GM12873 (cell line): Measurements from ENCODE around the gene LY9.

Experiments
- TF ChIP-seq, protein P1 (sequence below): IDR thresholded peaks from 2 replicates; pipeline ENCODE4 v1.5.1; 2012; ENCODE audit warnings: low read depth, mild to moderate bottlenecking, moderate library complexity, low read length, control low read depth; ENCODE audit not compliant: insufficient read depth; ENCODE audit errors: missing control alignments

The LY9 gene

DNA sequence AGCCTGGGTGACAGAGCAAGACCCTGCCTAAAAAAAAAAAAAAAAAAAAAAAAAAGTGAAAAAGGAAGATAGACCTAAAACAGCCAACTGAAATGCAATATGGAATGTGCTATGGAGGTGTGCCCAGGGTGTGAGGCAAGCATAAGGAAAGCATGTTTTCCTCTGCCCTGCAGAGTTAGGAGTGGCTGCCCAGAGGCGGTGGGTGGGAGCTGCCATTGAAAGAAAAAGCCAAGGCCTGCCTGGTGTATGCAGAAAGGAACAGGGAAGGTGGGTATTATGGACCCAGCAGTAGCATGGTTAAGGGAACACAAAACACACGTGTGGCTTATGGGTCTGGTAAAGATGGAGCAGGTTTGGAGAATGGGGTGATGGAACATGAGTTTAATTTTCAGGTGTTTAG is 57.8 kb downstream of the LY9 start:
- TF ChIP-seq, protein P1, sequence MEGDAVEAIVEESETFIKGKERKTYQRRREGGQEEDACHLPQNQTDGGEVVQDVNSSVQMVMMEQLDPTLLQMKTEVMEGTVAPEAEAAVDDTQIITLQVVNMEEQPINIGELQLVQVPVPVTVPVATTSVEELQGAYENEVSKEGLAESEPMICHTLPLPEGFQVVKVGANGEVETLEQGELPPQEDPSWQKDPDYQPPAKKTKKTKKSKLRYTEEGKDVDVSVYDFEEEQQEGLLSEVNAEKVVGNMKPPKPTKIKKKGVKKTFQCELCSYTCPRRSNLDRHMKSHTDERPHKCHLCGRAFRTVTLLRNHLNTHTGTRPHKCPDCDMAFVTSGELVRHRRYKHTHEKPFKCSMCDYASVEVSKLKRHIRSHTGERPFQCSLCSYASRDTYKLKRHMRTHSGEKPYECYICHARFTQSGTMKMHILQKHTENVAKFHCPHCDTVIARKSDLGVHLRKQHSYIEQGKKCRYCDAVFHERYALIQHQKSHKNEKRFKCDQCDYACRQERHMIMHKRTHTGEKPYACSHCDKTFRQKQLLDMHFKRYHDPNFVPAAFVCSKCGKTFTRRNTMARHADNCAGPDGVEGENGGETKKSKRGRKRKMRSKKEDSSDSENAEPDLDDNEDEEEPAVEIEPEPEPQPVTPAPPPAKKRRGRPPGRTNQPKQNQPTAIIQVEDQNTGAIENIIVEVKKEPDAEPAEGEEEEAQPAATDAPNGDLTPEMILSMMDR = no peak

DNA sequence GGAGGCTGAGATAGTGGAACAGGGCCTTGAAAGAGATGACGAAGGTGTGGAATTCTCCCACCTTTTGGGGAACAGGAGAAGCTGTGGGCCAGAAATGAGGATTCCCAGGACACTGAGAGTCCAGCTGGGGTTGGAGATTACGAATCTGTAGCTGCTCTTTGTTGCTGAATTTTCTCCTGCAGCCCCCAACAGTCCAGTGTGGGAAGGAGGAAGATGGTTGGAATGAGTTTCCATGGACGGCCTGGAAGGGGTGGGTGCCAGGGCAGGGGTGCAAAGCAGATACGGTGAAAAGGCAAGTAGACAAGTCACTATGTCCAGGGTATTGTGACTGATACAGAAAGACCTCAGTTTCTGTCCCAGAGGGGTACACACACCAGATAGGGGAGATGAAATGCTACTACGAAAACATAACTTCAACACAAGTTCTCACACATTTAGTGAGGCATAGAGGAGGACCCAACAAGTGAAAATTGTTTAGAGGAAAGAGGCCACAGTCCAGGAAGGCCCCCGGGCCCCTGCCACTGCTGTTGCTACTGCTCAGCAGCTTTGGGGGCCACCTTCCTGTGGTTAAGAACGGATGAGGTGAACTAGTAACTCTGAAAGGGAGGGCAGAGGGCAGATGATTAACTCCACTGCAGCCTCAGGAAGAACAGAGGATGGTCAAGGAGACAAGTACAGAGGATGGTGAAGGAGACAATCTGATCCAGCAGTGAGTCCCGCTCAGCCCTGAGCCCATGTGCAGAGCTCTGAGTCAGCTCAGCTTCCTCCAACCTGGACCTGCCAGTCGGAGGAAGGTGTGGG is 59.4 kb downstream of the LY9 start:
- TF ChIP-seq, protein P1 = no peak

DNA sequence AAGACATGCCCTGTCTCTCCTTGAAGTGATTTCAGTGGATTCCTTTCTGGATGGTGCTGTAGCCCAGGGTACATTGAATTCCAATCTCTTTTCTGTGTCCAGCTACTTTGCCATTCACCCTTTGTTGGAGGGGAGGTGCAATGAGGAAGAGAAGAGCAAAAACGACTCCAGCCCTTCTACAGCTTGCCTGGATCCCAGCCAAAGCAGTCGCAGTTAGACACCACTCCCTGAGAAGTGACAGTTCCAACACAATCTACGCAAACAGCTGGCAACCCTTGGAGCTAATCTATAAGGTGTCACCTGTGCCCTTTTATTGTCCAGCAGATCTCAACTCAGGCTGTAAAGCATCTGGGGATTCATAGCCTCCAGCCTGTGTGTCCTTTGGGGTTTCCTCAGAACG is 62.1 kb downstream of the LY9 start:
- TF ChIP-seq, protein P1 = no peak

DNA sequence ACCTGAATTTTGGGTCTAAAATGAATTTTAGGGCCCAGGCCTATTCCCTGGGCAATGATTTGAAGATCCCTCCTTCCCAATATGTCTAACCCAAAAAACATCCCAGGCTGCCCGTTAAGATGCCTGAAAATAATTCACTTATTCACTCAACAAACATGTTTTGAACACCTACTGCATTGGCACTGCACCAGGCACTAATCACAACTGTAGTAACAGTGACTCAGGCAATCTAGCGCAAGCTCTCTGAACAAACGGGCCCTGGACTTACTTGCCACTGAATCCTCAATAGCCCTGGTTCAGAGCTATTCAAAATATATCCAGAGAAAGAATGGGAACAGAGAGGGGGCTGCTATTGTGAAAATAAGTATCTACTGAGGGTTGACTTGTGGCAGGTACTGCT is 62.5 kb downstream of the LY9 start:
- TF ChIP-seq, protein P1 = no peak

DNA sequence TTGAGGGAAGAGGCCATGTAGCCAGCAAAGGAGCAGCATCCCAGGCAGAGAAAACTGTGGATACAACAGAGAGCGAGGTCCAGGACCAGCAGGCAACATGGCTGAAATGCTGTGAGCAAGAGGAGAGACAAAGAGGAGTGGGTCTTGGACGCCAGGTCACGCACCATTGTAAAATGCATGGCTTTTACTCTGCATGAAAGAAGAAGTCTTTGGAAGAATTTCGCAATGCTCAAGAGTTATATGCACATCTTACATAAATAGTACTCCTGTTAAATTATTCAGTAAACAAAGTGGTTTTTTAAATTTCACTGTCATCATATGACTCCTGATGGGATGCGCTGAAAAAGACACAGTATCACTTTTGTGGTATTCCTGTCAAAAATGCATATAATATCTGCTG is 63.2 kb downstream of the LY9 start:
- TF ChIP-seq, protein P1 = no peak

DNA sequence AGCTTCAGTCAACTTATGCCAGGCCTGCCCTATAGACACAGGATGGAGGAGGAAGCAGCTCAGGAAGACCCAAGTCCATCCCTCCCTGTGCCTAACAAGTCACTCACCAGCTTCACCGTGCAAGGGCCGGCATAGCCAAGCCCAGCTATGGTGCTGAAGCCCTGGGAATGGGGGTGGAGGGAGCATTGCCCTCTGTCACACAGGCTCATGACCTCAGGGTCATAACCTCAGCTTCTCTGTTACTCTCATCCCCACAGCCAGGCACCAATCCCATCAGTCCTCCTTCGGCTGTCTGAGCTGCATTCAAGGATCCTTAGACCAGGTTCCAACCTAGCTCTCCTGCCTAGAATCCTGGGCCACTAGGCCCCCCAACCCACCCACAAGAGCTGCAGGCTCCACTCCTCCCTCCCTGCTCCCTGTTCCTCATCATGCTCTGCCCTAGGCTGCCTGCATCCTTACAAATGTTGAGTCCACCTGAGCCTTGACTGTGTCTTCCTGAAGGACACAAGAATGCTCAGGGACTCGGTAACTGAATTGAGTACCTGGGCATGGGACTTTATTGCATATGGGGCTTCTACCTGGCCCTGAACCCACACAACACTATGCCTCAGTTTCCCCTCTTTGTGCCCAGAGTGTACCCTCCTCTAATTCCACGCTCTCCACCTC is 65.0 kb downstream of the LY9 start:
- TF ChIP-seq, protein P1 = no peak

DNA sequence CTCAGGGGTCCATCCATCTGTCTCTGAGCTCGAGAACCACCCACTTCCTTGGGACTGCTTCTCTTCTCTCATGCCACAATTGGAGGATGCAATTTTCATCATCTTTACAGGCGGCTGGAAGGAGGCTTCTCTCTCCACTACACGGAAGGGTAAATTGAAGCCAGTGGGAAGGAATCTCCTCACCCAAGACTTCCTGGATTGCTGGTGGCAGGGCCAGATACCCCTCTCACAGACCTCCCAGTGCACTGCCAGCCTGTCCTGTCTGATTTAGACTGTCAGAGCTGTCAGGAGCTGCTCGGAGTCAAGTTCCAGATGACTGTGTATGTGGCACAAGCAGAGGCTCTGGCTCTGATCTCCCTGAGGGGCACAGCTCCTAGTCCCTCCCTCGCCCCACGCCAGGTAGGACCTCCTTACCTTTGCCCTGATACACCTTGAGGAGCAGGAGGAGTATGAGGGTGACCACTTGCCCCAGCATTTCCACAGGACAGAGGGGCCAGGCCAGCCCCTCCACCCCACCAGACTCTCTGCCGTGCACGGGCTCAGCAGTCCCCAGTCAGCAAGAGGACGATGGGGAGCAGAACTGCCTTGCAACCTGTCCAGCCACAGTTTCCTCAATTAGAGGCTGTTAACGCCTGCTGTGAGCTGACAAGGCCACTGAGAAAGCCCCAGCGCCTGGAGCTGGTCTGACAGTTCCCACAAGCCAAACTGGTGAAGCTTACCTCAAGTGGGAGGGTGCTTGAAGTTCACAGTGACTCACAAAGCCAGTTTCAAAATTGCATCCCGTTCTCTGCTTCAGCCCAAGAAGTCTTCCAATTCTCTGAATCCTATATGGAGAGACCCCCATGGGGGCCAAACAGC is 66.5 kb downstream of the LY9 start, which contains the start of gene CD244:
CD244 (minus strand) TSS at position 685 of the 858 bp plus-strand sequence; CDS start at position 475, 210 bp downstream.
- TF ChIP-seq, protein P1 = no peak
